AG04450 (cell line): ENCODE data around the gene TMEM150C. TPM values are rescaled to one million over a fixed set of nuclear protein-coding genes. Genes with fewer than 3 reads are reported as not detected.

Experiments
- CTCF ChIA-PET: fragments of 300-600, 350-600 bp; formaldehyde crosslinking; extraction: SDS; loops from one replicate; lab custom pipeline; 2022; ENCODE audit warnings: antibody characterized with exemption, inconsistent platforms; lab: Charles Lee
- POLR2A ChIA-PET: fragments of 350-600 bp; formaldehyde crosslinking; extraction: SDS; loops from one replicate; lab custom pipeline; 2021; ENCODE audit warnings: antibody characterized with exemption, inconsistent platforms; lab: Yijun Ruan, JAX
- DNase-seq: peaks from one replicate; pipeline ENCODE4 v3.0.0-alpha.2; 2011; ENCODE audit warnings: low read depth, low spot score
- H3K27ac ChIP-seq: one replicate; pipeline ENCODE4 v1.5.1; 2012; ENCODE audit warnings: low read depth, low read length, control low read depth
- H3K27me3 ChIP-seq: one replicate; pipeline ENCODE4 v1.6.0; 2012; ENCODE audit warnings: low read length; ENCODE audit not compliant: control insufficient read depth, insufficient read depth
- H3K4me3 ChIP-seq: 2 replicates; pipeline ENCODE4 v1.5.1; 2011; ENCODE audit warnings: mild to moderate bottlenecking, low read depth, low read length, control low read depth
- H3K9me3 ChIP-seq: 2 replicates; pipeline ENCODE4 v1.5.1; 2012; ENCODE audit warnings: low read length; ENCODE audit not compliant: control insufficient read depth, insufficient read depth
- CTCF ChIP-seq: IDR thresholded peaks from 2 replicates; pipeline ENCODE4 v1.5.1; 2011; ENCODE audit warnings: low read depth, low read length, control low read depth, inconsistent platforms
- polyA plus RNA-seq: library from polyadenylated mRNA; depleted of rRNA; stranded (reverse); fragments of >200 nt; gene quantifications from 2 replicates; pipeline ENCODE4 v1.2.3, GENCODE V29; 2011

TMEM150C gene
- polyA plus RNA-seq, 1 experiment = 0.06 TPM

- no peak for TF ChIP-seq CTCF
- CTCF ChIA-PET = interaction anchor here (0.7 kb wide), 1 partner anchor 196 kb away, joined by 3 read pairs; no protein-coding TSS in a partner anchor
- DNase-seq = no peak
- POLR2A ChIA-PET = no interaction called here
- H3K4me3 ChIP-seq = no peak overlapping the region
- peaks cover 2% of the 10 kb centered on the region for H3K27me3 ChIP-seq
- no peaks in the 10 kb centered on the region for H3K9me3 ChIP-seq
- no peak overlapping the region for H3K27ac ChIP-seq
Measured at GRCh38 chr4:82543131-82543530, 18.7 kb downstream of the TMEM150C start.

- no peak overlapping the region for H3K4me3 ChIP-seq
- TF ChIP-seq CTCF = no peak
- ChIA-PET POLR2A (no interaction called here), CTCF (no interaction called here)
- no peak for DNase-seq
- H3K27me3 ChIP-seq = peaks cover 2% of the 10 kb centered on the region
- no peak overlapping the region for H3K27ac ChIP-seq
- no peaks in the 10 kb centered on the region for H3K9me3 ChIP-seq
Measured at GRCh38 chr4:82542642-82543041, 19.1 kb downstream of the TMEM150C start.

GRCh38 chr4:82529322-82529721 lies 32.5 kb downstream of the TMEM150C start:
- Histone ChIP-seq H3K9me3 (no peaks in the 10 kb centered on the region), H3K27ac (no peak overlapping the region), H3K4me3 (no peak overlapping the region), H3K27me3 (peaks cover 4% of the 10 kb centered on the region)
- no peak for DNase-seq
- no peak for TF ChIP-seq CTCF
- POLR2A ChIA-PET = no interaction called here
- CTCF ChIA-PET = no interaction called here

GRCh38 chr4:82528868-82529267 lies 32.9 kb downstream of the TMEM150C start:
- no peak for TF ChIP-seq CTCF
- Histone ChIP-seq H3K27me3 (peaks cover 4% of the 10 kb centered on the region), H3K9me3 (no peaks in the 10 kb centered on the region), H3K27ac (no peak overlapping the region), H3K4me3 (no peak overlapping the region)
- DNase-seq = no peak
- CTCF ChIA-PET = no interaction called here
- POLR2A ChIA-PET = no interaction called here

- Histone ChIP-seq H3K9me3 (no peaks in the 10 kb centered on the region), H3K4me3 (no peak overlapping the region), H3K27ac (no peak overlapping the region), H3K27me3 (peaks cover 4% of the 10 kb centered on the region)
- ChIA-PET CTCF (interaction anchor here (0.6 kb wide), 1 partner anchor 211 kb away, joined by 3 read pairs; no protein-coding TSS in a partner anchor), POLR2A (no interaction called here)
- DNase-seq = no peak
- TF ChIP-seq CTCF = no peak
Measured at GRCh38 chr4:82528074-82528473, 33.7 kb downstream of the TMEM150C start.
